SHP77 (cell line): Measurements from ENCODE around the gene GAS7.

Experiments
- DNase-seq, 2 experiments: peaks; one replicate each; lab custom pipeline; 2025; lab: John Stamatoyannopoulos, UW

Gene GAS7

GRCh38 chr17:10048629-10049350 is 149.6 kb downstream of the GAS7 start:
- DNase-seq: no peak

DNA sequence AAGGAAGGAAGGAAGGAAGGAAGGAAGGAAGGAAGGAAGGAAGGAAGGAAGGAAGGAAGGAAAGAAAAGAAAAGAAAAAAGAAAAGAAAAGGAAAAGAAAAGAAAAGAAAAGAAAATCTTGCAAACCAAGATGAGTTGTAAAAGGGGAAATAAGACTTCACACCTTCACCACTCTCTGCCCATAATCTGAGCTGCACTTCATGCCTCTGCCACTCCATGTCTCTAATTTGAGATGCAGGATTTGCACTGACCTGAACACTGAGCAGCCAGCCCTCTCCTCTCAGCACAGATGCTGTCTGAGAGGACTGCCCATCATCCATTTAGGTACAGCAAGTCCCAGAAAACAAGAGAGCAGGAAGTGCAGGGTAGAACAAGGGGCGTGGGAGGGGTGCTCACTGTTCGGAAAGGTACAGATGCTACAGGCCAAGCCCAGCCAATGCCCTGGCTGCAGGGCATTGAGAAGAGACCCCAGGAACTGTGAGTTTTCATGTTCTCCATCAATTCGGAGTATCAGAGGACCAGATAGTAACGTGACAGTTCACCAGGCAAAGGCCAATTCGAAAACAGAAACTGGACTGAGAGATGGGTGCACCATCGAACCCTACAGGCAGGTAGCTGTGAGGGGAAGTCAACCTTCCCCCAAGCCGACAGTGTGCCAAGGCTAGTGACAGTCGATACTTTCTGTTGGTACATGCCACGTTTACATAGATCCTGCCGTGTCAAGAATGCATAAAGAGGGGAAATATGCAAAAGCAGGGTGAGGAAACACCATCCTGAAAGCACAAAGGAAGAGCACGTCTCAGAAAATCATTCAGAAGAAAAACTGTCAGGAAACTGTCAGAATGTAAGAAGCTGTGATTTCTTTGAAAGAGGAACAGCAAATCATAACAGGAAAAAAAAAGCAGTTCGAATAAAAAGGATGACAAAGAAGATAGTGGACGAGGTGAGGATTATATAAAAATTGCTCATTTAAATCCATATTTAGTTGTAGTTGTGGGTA is 151.3 kb downstream of the GAS7 start:
- no peak for DNase-seq

GRCh38 chr17:10045871-10046658 is 152.3 kb downstream of the GAS7 start:
- DNase-seq: no peak

- no peak for DNase-seq
Measured at GRCh38 chr17:10042589-10043244, 155.7 kb downstream of the GAS7 start.

DNA sequence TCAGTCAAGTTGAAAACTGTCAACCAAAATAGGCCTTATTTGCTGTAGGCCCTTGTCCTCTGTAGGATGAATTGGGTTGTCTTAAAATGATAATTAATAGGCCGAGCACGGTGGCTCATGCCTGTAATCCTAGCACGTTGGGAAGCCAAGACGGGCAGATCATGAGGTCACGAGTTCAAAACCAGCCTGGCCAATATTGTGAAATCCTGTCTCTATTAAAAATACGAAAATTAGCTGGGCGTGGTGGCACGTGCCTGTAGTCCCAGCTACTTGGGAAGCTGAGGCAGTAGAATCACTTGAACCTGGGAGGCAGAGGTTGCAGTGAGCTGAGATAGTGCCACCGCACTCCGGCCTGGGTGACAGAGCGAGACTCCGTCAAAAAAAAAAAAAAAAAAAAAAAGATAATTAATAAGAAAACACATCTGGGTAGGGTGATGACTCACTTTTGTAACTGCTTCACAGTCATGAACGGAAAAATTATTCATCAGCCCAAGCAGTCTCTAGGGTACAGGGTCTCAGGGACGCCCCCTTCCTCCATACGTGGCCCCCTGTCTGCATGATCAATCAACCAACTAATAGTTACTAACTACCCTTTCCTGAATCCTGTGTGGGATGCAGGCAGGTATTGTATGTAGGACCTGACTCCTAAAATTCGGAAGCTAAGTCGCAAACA is 156.4 kb downstream of the GAS7 start:
- no peak for DNase-seq

DNA sequence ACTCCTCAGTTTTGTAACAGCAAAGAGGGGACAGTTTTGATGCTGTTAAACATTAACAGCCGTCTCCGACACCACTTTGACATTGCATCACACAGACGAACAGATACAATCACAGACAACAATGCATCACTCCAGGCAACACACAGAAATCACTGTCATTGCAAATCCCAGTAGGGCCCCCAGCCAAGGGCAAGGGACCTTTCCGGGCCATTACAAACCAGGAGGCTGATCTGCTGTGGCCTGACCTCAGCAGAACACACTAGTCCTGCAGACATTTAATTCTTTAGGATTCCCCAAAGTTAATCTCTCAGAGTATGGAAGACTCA is 157.2 kb downstream of the GAS7 start:
- no peak for DNase-seq

DNA sequence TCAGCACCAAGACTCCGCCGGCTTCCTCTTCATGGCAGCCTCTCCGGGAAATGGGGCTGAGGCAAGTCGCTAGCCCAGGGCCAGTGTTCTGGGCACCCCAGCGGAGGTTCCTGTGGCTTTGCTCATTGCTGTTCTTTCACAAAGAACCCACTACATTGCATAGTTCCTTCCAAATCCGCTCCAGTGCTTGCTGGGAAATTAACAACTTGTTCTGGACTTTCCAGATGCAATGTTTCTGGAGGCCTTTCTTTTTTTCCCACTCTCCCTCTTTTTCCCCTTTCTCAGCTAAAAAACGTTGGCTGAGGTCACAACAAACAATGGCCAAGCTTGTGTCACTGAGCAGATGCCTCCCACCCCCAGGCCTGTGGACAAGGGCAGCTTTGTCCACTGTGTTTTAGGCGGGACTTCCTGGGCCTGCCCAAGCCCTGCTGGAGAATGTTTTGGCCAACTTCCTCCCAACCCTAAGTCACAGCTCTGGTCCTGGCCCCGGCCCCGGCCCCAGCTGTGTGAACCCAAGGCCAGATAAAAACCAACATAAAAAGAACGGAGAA is 161.8 kb downstream of the GAS7 start:
- DNase-seq: no peak

- no peak for DNase-seq
Measured at GRCh38 chr17:10035885-10036284, 162.5 kb downstream of the GAS7 start.

DNA sequence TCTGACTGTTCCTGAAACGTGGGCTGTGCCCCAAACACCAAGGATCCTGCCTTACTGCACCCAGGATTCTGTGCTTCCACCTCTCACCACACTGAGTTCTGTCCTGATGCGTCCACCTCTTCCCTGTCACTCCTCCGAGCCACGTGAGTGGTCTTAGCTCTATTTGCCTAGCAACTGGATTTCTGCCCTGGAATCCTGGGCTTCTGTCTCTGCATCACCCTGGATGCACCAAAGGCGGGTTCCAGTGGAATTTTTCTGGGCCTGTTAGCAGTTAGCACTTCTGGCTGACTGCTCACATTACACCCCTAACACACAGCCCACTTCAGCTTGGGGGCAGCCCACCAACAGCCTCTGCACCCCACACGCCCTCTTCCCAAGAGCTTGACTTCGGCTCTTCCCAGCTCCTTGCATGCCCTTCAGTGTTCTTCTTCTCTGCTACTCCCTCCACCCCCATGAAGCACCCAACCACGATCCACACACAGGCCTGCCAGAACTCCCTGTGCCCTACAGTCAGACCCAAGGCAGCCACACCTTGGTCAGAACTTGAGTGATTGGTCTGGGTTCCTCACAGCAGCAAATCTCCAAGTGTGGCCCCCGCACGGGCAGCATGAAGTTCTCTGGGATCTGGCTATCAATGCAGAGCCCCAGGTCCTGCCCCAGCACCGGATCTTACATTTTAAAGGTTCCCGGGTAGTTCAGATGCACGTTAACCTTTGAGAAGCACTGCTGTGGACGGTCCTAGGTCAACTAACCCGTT is 163.5 kb downstream of the GAS7 start:
- no peak for DNase-seq

GRCh38 chr17:10033959-10034358 is 164.4 kb downstream of the GAS7 start:
- DNase-seq: no peak

DNA sequence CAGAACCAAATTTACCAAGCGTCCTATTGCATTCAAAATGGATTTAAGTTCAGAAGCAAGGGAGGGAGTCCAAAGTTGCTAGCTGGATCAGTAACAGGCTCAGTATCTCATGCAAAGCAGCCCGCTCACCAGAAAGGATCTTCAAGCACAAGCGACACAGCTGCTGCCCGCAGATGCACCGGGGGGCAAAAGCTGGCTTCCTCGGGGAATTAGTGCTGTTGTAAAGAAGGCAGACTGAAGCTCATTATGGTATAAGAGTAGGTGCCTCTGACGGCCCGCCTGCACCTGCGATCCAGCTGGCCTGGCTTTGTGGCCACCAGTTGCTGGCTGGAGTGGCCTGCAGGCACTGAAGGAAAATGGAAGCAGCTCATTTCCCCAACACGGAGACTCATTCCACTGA is 165.0 kb downstream of the GAS7 start:
- DNase-seq: no peak

DNA sequence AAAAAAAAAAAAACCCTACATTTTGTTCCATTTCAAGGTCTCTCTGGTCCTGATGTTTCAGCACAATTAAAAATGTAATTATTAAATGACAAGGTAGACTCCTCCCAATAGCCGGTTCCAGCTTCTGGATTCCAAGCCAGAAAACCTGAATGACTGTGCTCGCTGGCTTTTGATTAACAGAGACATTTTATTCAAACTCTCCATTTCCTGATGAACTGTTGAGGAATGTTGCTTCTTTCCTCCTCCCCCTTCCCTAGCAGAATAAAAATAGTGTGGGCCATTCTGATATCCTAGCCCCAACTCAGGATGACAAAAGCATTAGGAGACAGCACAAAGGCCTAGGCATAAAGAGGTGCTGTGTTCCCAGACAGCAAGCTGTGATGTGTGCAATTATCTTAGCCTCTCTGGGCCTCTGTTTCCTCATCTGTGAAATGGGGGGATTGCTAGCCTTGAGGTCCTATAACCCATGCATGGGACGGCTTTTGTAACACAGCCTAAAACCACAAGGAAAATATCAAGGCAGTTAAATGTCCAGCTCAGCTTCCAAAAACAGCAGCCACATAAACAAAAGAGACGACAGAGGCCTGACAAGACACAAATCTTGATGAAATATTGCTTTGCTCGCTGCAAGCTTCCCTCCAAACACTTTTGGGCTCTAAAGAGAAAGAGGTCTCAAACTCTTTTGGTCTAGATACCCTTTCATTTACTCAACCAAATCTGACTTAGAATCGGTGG is 166.1 kb downstream of the GAS7 start:
- DNase-seq: no peak

- DNase-seq: no peak
Measured at GRCh38 chr17:10031606-10032005, 166.8 kb downstream of the GAS7 start.

DNA sequence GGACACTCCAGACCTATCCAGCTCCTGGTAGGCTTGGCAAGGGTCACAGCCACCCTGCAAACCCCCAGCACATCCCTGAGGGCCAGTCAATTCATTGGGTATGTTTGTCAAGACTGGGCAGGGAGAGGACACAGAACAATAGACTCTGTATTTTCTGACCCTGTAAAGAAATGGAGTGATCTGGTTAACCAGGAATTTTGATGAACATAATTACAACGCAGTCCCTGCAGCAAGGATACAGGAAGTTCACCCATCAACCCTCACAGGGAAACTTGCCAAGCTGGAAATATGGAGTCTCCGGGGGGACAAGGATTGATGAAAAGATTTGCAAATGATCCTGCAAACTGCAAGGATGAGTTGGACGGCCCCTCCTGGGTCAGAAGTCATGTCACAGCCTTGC is 167.3 kb downstream of the GAS7 start:
- DNase-seq: no peak

- no peak for DNase-seq
Measured at GRCh38 chr17:10029129-10029528, 169.3 kb downstream of the GAS7 start.

DNA sequence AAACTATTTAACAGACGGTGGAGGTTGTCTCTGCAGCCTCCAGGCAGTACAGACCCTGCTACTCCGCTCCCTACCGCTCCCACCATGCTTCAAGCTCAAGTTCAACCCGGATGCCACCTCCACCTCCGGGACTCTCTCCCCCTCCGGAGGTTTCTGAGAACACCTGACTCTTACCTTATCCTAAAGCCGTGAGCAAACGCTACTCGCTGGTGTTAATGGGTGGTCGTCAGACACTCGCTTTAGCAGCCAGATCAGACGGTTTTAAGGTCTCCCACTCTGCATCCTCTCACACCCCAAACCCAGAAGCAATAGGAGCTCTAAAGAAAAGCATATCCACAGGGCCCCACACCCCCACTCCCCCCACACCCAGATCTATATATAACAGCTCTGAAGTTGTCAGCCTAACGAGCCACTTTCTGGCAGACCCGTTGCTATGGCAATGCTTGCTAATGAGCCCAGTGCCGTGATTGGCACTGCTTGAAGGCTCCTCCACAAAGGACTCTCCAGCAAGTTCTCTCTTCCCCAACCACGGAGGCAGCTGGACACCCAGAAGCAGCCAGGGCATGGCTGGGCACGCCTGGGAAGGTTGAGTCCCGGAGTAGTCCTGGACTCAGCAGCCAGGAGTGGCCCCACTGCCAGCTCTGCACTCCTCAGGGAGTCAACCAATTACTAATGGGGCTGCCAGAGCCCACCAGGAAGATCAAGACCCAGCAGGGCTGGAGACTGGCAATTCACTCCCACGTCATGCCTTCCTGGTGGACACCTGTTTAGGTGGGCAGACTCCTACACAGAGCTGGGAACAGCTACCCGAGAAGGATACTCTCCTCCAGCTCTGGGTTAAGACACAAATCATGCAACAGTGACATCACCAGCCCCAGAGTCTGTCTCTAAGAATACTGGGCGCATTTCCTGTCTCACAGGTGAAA is 172.2 kb downstream of the GAS7 start:
- no peak for DNase-seq

DNA sequence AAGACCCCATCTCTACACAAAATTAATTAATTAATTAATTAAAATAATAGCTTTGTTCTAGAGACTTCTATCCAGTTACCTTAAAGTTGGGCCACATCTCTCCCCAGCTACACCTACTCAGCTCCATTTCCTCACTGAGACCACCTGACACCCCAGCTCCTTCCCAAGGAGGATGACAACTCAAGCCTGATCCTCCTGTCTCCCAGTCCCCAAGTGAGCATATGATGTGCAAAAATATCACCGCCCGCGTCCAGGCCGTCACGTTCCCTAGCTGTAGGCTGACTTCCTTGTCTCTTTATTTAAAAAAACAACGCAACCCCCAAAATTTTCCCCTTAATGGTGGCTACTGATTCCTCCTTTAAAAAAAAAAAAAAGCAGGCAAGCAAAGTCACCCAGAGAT is 173.2 kb downstream of the GAS7 start:
- DNase-seq: no peak

DNA sequence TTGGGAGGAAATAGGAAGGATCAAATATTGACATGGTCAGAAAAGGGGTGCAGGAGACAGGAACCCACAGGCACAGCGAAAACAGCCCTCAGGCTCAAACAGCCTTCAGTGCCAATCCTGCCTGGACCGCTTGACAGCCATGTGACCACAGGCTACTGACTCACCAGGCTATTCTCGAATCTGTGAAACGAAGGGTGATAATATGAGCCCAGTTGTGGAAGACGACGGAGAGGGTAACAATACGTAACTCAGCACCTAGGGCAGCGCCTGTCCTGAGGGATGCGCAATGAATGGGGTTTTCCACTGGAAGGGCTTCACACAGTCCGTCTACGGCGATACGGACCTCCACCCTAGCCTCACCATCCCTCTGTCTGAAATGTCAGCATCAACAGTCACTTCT is 176.0 kb downstream of the GAS7 start:
- DNase-seq: no peak
